Measurements from ENCODE around the gene ZBTB3.
"Not testable (repeated sequence)": the region's sequence is repeated elsewhere in the genome, so short reads cannot be mapped to it uniquely, and the experiment has no call there.

The ZBTB3 gene

DNA sequence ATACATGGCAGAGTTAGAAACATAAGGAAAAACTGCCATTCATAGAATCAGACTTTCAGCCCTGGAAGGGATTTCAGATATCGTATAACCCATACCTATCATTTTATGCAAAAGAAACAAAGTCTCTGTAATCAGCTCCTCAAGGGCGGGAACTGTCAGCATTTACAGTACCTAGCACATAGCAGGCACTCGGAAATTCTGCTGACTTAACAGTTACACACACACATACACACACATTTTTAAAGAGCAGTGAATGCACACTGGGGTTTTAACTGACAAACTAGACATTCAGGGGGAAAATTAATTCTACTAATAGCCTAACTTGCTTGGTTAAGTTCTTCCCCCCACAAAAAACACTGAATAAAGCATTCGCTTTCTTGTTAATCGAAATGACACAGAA lies 37.8 kb downstream of the ZBTB3 start:
- no peak for DNase-seq (ENCODE audit: low spot score)

DNA sequence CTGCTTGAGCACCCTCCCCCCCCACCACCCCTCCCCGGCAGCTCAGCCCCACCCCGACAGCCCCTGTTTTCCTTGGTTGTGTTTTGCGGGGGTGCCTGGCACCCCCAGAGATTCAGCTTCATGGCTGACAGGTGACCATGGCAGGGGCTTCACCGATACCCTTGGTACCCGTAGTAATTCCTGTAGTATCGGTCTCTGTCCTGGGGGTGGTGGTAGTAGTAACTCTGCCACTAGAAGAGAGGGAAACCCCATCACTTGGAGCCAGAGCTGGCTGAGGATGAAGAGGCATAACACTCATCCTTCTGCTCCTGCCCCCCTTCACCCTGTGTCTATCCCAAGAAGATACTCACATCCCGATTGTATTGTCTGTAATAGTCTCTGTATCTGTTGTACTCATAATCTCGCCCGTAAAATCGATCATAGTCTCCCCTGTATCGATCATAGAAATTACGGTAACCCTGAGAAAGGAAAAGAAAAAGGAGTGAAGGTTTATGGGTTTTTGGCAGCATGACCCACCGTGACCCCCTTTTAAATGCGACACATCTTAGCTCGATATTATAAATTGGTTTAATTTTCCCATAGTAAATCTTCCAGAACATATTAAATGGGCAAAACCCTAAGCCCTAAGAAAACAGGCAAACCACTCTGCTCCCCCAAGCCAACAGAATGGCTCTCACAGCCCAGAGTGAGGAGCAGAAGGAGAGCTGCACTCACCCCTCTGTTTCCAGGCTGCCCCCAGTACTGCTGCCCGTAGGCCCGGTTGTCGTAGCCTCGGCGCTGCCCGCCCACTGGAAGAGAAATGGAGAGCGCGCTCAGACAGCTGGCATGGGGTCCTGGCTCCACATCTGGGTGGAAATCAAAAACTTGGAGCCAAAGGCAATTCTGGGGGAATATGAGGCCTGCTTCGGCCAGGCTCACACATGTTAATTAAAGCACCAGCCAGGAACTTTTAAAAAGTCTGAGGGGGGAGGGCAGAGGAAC lies 38.5 kb downstream of the ZBTB3 start:
- no peak for DNase-seq (ENCODE audit: low spot score)

DNA sequence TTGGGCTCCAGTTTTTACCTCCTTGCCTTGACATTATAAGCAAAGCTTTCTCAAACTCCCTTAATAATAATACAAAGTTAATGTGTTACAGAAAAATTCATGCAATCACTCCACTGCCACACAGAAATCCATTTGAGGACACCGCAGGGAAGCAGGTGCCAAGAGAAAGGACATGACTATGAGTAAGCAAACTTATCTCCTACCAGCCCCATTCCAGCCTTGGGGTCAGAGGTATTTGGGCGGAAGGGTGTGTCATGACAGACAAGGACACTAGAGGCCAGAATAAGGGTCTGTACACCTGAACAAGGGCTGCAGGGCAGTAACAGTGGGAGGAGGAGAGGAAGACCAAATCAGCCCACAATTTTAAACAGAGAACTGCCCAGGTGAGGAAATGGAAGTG lies 40.6 kb downstream of the ZBTB3 start:
- no peak for DNase-seq (ENCODE audit: low spot score)

DNA sequence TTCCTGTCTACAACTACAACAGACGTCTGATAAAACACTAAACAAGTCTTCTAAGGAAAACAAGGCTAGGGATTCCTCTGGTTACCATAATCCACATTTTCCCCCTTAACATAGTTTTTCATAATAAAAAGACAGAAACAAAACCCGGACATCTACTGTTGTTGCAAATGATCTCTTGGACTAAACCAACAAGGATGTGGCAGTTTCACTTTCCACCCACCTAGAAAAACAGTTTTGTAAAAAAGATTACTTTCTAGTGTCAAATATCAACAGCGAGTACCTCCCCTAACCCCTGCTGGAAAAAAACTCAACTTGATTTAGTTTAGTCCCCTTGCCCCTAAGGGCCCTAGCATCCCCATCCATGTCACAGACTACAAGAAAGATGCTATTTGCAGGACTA lies 41.1 kb downstream of the ZBTB3 start:
- no peak for DNase-seq (ENCODE audit: low spot score)

DNA sequence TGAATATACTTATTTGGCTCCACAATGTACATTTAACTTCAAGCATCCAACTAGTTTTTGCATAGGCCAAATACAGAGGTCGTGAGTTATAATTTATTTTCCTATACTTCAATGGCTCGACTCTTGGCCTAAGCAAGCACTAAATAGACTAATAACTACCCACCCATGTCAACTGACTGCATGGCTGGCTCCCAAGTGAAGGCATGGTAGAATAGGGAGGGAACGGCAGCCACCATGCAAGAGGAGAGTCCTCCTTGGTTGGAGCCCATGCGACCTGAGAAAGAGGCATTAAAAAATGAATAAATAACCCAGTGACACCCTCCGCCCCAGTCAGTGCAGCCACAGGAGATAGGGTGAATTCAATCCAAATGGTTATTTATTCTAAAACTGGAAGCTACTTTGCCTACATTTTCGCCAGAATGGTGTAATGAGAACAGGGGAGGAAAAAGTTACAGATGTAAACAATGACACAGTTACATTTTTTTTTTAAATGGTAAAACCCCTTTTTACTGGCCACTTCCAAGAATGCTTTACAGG lies 41.6 kb downstream of the ZBTB3 start:
- DNase-seq (ENCODE audit: low spot score), result no peak

DNA sequence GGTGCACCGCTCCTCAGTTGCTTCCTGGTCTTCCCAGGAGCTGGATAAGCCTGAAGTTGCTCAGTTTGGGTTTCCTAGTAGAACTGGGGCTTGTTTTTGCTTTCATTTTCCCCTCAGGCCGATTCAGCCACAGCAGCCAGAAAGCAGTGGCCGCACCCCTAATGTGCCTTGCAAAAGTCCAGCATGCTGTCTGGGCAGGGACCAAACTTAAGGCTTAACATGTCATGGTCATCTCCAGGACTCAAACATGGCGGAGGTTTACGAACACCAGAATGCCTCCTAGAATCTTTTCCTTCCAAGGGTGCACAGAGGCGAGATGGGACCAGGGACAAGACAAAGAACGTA lies 44.0 kb downstream of the ZBTB3 start:
- DNase-seq (ENCODE audit: low spot score), result peak; percentile 55

DNA sequence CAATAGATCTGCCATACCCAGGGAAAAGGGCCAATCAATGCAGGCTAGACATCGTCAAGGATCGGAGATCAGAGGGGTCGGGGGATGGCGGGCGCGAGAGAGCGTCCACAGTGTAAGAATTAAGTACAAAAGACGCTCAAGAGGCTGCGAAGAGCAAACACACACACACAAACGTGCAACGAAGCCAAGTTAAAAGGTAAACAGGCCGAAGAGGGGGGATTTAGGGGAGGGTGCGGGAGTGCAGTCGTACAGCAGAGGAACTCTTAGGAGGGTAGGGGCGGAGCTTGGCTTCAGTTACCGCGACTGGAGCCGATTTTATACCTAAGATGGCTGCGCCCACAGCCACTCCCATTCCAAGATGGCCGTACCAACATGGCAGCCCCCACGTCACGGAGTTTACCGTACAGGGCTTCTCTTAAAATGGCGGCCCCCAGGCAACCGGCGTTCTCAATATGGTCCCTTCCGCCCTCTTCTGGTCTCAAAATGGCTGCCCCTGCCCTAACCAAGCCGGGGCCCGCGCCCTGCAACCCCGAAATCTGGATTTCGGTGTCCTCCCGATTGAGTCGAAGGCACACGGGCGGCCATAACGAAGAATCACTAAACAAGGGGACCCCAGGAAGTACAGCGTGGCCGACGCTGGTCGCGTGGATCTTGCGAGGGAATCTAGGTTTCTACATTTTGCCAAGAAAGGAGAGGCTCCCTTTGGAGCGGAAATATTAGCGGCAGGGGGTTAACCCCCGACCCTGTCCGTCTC lies 44.5 kb downstream of the ZBTB3 start:
- peak; percentile 99 for DNase-seq (ENCODE audit: low spot score)

DNA sequence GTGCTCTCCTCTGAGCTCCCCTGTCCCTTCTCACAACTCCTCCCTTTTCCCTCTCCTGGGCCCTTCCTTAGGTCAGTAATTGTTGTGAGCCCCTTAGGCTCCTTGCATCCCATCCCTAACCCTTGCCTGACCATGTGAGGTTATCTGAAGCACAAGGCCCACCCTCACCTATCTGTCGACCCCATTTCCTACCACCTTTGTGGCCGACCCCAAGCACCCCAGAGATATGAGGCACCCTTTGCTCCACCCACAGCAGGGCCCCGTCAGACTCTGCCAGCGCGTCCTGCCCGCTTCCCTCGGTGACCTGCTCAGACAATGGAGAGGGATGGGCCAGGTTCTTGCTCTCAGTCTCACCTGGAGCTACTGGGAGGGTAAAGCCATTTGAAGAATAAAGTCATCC lies 45.2 kb downstream of the ZBTB3 start:
- peak; percentile 53 for DNase-seq (ENCODE audit: low spot score)

DNA sequence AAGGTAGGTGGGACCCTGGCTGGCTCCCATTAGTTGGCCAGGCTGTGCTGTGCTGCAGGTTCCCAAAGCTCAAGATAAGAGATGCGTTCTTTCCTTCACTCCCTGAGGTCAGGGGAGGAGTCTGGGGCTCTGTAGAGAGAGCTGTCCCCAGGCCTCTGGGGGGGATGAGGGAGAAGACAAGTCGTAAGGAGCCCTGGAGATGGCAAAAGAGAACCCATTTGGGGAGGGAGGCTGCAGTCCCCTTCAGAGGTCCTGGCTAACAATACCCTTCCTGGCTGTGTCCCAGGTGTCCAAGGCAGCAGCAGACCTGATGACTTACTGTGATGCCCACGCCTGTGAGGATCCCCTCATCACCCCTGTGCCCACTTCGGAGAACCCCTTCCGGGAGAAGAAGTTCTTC lies 45.6 kb downstream of the ZBTB3 start:
- peak; percentile 65 for DNase-seq (ENCODE audit: low spot score)

DNA sequence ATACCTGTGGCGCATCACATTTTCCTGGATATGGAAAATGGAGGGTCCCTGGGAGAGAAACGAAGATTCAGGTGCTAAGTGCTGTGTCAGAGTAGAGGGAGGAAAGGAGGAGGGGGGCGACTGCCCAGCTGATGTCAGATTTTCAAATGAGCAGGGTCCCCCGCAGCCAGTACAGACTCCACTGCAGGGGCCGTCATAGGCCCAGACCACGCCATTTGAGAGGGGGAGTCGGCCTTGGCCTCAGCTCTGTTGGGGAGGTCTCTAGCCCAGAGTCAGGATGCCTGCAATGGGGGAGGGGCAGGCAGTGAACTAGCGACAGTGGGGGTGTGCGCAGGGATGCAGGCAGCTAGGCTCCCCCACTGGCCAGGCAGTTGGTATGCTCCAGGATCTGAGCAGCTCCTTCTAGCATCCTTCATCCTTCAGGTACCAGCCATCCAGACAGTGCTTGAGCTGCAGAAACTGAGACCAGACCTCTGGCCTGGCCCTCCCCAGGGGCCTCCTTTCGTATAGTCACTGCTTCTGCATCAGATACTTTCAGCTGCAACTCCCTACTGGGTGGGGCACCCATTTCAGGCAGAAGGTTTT lies 46.6 kb downstream of the ZBTB3 start, which contains the start of the genes BSCL2 and GNG3:
BSCL2 (minus strand) TSS at position 148 of the 585 bp plus-strand sequence. CDS start 229 bp downstream, outside the sequence.
GNG3 (plus strand) TSS at position 400 of the 585 bp plus-strand sequence. CDS start 620 bp downstream, outside the sequence.
- DNase-seq (ENCODE audit: low spot score), result peak; percentile 23

DNA sequence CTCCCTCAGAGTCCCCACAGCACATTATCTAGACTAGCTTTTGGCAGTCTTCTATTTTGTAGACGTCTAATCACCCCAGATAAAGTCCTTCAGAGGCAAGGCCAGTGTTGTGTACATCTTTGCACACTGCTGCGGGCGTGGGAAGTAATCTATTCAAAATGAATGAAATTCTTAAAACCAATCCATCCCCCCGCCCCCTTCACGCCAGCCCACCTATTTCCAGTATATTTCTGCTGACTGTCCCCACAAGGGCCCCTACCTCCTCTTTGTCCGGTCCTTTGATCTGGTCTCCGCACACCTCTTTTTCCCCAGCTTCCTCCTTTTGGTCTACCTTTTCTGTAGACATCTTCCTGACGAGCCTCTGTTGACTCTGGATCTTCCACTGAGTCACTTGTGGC lies 47.1 kb downstream of the ZBTB3 start:
- DNase-seq (ENCODE audit: low spot score), result no peak

DNA sequence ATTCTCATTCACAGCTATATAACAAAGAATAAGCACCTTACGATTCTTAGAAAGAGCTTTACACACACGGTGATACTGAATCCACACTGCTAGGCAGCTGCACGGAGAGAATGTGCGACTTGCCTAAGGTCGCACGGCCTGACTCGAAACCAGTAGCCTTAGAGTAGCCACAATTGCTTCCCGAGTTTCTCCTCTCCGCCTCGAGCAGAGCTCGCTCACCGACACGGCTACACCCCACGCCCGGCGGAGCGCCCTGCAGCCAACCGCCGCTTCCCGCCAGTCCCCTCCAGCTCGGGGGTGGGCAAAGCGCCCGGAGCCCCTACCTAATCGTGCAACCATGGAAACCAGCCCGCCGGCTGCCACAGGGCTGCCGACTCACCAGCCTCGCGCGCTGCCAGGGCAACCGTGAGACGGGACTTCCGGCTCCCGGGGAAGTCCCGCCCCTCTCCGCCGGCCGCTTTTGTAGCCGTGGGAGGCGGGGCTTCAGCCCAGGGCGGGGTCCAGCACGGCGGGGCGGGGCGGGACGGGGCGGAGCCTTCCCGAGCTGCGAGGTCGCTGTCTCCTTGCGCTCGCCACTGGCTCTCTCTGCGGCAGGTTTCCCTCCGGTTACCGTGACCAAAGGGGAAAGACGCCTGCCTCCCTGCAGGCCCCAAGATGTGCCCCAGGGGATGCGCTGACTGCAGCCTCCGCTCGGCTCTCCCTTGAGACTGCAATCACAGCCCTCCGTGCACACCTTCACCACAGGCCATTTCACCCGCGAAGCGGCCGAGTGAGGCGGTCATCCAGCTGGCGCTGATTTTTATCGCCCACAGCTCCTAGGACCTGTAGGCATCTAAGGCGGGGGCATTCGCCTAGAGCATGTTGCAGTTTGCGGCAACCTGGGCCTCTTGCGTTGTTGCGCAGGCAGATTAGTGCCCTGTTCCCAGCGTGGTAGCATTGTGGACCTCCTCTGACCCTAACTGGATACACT lies 47.8 kb downstream of the ZBTB3 start:
- peak; percentile 96 for DNase-seq (ENCODE audit: low spot score)

DNA sequence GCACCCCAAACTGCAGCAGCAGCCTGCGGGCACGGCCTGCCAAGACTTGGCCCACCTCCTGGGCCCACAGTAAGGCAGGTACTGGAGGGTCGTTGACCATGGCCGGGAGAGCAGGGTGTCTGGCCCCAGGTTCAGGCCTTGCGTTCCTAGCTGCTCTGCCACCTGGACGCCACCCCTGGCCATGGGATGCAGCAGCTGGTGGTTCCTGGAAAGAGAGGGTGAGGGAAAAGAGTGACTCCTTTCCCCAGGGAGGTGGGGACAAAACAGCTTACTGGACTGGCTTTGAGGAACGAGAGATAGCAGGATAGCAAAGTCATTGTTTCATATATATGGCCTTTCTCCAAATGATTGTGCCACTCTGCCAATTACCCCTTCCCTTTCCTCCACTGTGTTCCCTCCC lies 48.5 kb downstream of the ZBTB3 start:
- DNase-seq (ENCODE audit: low spot score), result no peak

DNA sequence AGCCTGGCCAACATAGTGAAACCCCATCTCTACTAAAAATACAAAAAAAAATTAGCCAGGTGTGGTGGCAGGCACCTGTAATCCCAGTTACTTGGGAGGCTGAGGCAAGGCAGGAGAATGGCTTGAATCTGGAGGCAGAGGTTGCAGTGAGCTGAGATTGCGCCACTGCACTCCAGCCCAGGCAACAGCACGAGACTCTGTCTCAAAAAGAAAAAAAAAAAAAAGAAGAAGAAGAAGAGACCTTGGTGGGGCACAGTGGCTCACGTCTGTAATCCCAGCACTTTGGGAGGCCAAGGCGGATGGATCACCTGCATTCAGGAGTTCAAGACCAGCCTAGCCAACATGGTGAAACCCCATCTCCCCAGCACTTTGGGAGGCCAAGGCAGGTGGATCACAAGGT lies 50.0 kb downstream of the ZBTB3 start:
- DNase-seq (ENCODE audit: low spot score), result not testable (repeated sequence)

DNA sequence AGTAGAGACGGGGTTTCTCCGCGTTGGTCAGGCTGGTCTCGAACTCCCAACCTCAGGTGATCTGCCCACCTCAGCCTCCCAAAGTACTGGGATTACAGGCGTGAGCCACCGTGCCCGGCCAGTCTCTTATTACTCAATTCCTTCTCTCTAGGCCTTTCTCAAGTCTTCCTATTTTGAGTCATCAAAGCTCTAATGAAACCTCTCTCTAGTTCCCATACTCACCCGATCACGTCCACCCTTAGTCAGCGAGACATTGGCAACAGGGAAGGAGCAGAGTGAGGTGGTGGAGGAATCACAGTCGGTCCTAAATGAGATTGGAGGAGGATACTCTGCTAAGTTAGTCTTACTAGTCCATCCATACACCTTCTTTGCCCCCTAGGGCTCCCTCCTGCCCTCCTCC lies 51.7 kb downstream of the ZBTB3 start:
- no peak for DNase-seq (ENCODE audit: low spot score)

Measured in hematopoietic multipotent progenitor cell treated with erythropoietin and hydrocortisone succinate and interleukin-3 and kit ligand, for 15 days (in vitro differentiated cells).